SK-N-SH (cell line): Measurements from ENCODE around the gene TTYH3.

Experiments
- ELF1 ChIP-seq: IDR thresholded peaks from 2 replicates; pipeline ENCODE4 v1.4.0; 2012
- EZH2phosphoT487 ChIP-seq: fragments of 200-600 bp; sonication (generic); IDR thresholded peaks from 2 replicates; pipeline ENCODE4 v1.6.1; 2017; ENCODE audit warnings: low read depth, mixed run types, mild to moderate bottlenecking, antibody characterized with exemption, moderate library complexity, borderline replicate concordance
- FOSL2 ChIP-seq: IDR thresholded peaks from 2 replicates; pipeline ENCODE4 v1.4.0; 2012; ENCODE audit warnings: low read depth, mild to moderate bottlenecking, moderate library complexity, borderline replicate concordance
- FOXJ3 ChIP-seq: sonication (generic); formaldehyde crosslinking; IDR thresholded peaks from 2 replicates; pipeline ENCODE4 v1.5.1; 2020; ENCODE audit warnings: mild to moderate bottlenecking, missing genetic modification reagents
- GABPA ChIP-seq: IDR thresholded peaks from 2 replicates; pipeline ENCODE4 v1.4.0; 2012; ENCODE audit warnings: low read depth, mild to moderate bottlenecking
- NFIC ChIP-seq: IDR thresholded peaks from 2 replicates; pipeline ENCODE4 v1.4.0; 2012; ENCODE audit warnings: borderline replicate concordance
- RAD21 ChIP-seq: IDR thresholded peaks from 2 replicates; pipeline ENCODE4 v1.6.1; 2012; ENCODE audit warnings: mild to moderate bottlenecking, low read length
- RFX5 ChIP-seq: IDR thresholded peaks from 2 replicates; pipeline ENCODE4 v1.6.1; 2012; ENCODE audit warnings: mild to moderate bottlenecking, improper control_type of control experiment, low read length
- TAF1 ChIP-seq: IDR thresholded peaks from 2 replicates; pipeline ENCODE4 v1.6.1; 2012; ENCODE audit warnings: low read depth, mild to moderate bottlenecking, low read length, moderate library complexity, borderline replicate concordance
- TF ChIP-seq, protein P1 (sequence below): fragments of 200-600 bp; sonication (generic); IDR thresholded peaks from 2 replicates; pipeline ENCODE4 v1.6.1; 2017; ENCODE audit warnings: antibody characterized with exemption, mild to moderate bottlenecking, moderate library complexity
- TF ChIP-seq, protein P2 (sequence below): IDR thresholded peaks from 2 replicates; pipeline ENCODE4 v1.4.0; 2012; ENCODE audit warnings: low read depth
- TF ChIP-seq, protein P3 (sequence below): fragments of 150-350 bp; IDR thresholded peaks from 2 replicates; pipeline ENCODE4 v1.6.1; 2017; ENCODE audit warnings: antibody characterized with exemption, low read length, low read depth, borderline replicate concordance
- TF ChIP-seq, protein P4 (sequence below): IDR thresholded peaks from 2 replicates; pipeline ENCODE4; 2012

DNA sequence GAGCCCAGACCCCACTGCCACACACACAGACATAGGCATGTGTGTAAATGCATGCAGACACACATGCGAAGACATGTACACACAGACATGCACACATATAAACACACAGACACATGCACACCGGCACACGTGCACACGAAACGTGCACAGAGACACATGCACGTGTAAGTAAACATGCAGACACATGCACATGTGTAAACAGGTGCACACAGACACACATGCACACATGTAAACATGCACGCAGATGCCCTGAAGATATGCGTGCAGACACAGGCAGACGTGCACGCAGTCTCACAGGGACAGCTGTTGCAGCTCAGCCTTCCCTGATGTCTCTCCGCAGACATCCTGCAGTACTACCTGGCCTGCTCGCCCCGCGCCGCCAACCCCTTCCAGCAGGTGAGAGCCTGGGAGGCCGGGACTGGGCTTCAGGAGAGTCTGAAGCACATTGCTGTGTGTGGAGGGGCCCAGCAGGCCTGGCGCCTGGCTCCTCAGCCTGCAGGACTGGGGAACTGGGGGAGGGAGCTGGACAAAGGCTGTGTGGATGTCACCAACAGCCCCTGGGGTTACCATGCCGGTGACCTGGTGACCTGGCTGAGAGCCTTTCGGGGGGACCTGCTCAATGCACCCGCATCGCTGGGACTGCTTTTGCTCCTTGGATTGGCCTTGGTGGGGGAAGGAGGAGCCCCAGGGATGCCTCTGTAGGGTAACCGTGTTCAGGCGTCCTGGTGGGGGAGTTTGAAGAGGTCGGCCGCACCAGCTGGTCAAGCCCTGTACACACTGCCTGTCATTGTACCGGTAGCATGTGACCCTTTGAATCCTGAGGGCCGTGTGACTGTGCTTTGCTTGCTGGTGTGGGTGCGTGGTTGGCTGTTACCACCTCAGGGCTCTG is 20.3 kb downstream of the TTYH3 start:
- TF ChIP-seq RAD21, result no peak
- TF ChIP-seq, protein P1, sequence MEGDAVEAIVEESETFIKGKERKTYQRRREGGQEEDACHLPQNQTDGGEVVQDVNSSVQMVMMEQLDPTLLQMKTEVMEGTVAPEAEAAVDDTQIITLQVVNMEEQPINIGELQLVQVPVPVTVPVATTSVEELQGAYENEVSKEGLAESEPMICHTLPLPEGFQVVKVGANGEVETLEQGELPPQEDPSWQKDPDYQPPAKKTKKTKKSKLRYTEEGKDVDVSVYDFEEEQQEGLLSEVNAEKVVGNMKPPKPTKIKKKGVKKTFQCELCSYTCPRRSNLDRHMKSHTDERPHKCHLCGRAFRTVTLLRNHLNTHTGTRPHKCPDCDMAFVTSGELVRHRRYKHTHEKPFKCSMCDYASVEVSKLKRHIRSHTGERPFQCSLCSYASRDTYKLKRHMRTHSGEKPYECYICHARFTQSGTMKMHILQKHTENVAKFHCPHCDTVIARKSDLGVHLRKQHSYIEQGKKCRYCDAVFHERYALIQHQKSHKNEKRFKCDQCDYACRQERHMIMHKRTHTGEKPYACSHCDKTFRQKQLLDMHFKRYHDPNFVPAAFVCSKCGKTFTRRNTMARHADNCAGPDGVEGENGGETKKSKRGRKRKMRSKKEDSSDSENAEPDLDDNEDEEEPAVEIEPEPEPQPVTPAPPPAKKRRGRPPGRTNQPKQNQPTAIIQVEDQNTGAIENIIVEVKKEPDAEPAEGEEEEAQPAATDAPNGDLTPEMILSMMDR, result no peak
- no peak for TF ChIP-seq TAF1
- no peak for TF ChIP-seq GABPA
- no peak for TF ChIP-seq FOSL2
- TF ChIP-seq FOXJ3, result no peak
- TF ChIP-seq, protein P2, sequence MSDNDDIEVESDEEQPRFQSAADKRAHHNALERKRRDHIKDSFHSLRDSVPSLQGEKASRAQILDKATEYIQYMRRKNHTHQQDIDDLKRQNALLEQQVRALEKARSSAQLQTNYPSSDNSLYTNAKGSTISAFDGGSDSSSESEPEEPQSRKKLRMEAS, result no peak
- TF ChIP-seq, protein P3, sequence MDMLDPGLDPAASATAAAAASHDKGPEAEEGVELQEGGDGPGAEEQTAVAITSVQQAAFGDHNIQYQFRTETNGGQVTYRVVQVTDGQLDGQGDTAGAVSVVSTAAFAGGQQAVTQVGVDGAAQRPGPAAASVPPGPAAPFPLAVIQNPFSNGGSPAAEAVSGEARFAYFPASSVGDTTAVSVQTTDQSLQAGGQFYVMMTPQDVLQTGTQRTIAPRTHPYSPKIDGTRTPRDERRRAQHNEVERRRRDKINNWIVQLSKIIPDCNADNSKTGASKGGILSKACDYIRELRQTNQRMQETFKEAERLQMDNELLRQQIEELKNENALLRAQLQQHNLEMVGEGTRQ, result no peak
- no peak for TF ChIP-seq EZH2phosphoT487
- TF ChIP-seq, protein P4, sequence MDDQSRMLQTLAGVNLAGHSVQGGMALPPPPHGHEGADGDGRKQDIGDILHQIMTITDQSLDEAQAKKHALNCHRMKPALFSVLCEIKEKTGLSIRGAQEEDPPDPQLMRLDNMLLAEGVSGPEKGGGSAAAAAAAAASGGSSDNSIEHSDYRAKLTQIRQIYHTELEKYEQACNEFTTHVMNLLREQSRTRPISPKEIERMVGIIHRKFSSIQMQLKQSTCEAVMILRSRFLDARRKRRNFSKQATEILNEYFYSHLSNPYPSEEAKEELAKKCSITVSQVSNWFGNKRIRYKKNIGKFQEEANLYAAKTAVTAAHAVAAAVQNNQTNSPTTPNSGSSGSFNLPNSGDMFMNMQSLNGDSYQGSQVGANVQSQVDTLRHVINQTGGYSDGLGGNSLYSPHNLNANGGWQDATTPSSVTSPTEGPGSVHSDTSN, result no peak
- no peak for TF ChIP-seq RFX5
- no peak for TF ChIP-seq NFIC
- no peak for TF ChIP-seq ELF1
